ENCODE results near the gene MELK. TPM values are rescaled to one million over a fixed set of nuclear protein-coding genes. Genes with fewer than 3 reads are reported as not detected.
A peak's percentile ranks its signal among the peaks of the same experiment; 100 is the strongest.

The MELK gene
- total RNA-seq, 1 experiment from 2014 or later: 87.8 TPM

DNA sequence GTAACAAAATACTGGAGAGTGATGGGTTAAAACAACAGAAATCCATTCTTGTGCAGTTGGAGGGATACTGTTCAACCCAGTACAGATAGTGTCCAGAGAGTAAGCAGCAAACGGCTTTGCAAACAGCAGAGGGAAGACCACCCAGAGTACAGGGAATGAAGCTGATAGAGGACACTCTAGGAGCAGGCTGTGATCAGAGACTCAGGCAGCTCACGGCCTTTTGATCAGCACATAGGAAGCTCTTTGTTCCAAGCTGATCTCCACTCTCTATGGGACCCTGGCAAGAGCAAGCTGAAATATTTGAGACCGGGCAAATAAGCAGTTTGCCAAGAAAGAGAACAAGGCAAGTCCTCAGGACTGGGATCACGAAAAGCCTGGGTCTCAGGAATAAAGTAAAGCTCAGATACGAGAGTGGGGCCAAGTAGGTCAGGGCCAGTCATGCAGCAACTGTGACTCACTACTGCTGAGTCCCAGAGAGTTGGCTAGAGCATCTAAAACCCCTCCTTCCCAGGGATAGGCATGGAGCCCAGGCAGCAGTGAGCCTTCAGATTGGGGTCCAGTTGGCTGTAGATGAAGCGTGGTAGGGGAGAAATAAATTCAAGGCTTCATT lies 52.4 kb downstream of the MELK start:
- H3K9me3 ChIP-seq (ENCODE audit: low read depth, low read length, poor library complexity, severe bottlenecking): no peaks in the 10 kb centered on the region
- no peaks in the 10 kb centered on the region for H3K4me1 ChIP-seq (ENCODE audit: insufficient read depth, low read length, poor library complexity, severe bottlenecking)
- no peak for TF ChIP-seq EZH2 (IDR thresholded peaks at IDR 0.05; ENCODE audit: borderline replicate concordance, low read depth, low read length, poor library complexity, severe bottlenecking)
- TF ChIP-seq, protein P1, sequence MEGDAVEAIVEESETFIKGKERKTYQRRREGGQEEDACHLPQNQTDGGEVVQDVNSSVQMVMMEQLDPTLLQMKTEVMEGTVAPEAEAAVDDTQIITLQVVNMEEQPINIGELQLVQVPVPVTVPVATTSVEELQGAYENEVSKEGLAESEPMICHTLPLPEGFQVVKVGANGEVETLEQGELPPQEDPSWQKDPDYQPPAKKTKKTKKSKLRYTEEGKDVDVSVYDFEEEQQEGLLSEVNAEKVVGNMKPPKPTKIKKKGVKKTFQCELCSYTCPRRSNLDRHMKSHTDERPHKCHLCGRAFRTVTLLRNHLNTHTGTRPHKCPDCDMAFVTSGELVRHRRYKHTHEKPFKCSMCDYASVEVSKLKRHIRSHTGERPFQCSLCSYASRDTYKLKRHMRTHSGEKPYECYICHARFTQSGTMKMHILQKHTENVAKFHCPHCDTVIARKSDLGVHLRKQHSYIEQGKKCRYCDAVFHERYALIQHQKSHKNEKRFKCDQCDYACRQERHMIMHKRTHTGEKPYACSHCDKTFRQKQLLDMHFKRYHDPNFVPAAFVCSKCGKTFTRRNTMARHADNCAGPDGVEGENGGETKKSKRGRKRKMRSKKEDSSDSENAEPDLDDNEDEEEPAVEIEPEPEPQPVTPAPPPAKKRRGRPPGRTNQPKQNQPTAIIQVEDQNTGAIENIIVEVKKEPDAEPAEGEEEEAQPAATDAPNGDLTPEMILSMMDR (conservative IDR thresholded peaks at IDR 0.05; ENCODE audit: low read depth, low read length): no peak
- ChIA-PET POLR2A (ENCODE audit: low non-redundant PET) (no interaction called here), CTCF (no interaction called here)
- intact Hi-C loops (cut with micrococcal nuclease; ENCODE audit: unreplicated experiment): no loop called here
- H3K27ac ChIP-seq (ENCODE audit: low read depth, low read length, poor library complexity, severe bottlenecking): no peak overlapping the region
- BruUV-seq (replicated peaks): no TSS peak
- H3K36me3 ChIP-seq (ENCODE audit: insufficient read depth, low read length, poor library complexity, severe bottlenecking): peaks cover 16% of the 10 kb centered on the region
- H3K4me3 ChIP-seq (ENCODE audit: low read depth, low read length, poor library complexity, severe bottlenecking): no peak overlapping the region
- H3K27me3 ChIP-seq (replicated peaks; ENCODE audit: insufficient read depth, low read depth, low read length, poor library complexity): no peaks in the 10 kb centered on the region
- DNase-seq (ENCODE audit: low spot score): no peak

DNA sequence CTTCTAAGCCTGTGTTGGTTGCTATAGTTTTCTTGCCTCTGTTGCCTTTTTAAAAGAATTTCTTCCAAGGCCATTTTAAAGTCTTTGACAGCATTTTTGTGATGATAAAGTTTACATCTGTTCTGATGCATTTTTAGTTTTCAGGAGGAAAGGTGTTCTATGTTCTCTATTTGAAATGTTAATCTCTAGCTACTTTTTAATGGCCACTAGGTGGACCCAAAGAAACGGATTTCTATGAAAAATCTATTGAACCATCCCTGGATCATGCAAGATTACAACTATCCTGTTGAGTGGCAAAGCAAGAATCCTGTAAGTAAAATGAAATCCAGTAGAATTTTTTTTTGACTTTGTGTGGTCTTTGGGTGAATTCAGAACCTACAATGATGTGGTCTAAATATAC lies 60.2 kb downstream of the MELK start:
- Histone ChIP-seq H3K36me3 (ENCODE audit: insufficient read depth, low read length, poor library complexity, severe bottlenecking) (peaks cover 48% of the 10 kb centered on the region), H3K9me3 (ENCODE audit: low read depth, low read length, poor library complexity, severe bottlenecking) (no peaks in the 10 kb centered on the region), H3K27ac (ENCODE audit: low read depth, low read length, poor library complexity, severe bottlenecking) (no peak overlapping the region), H3K27me3 (replicated peaks; ENCODE audit: insufficient read depth, low read depth, low read length, poor library complexity) (no peaks in the 10 kb centered on the region), H3K4me3 (ENCODE audit: low read depth, low read length, poor library complexity, severe bottlenecking) (no peak overlapping the region), H3K4me1 (ENCODE audit: insufficient read depth, low read length, poor library complexity, severe bottlenecking) (no peaks in the 10 kb centered on the region)
- intact Hi-C loops (cut with micrococcal nuclease; ENCODE audit: unreplicated experiment): loop anchor here (5.0 kb wide), 1 partner anchor 94 kb away; no protein-coding TSS in a partner anchor
- DNase-seq (ENCODE audit: low spot score): peak; percentile 44
- BruUV-seq (replicated peaks): no TSS peak
- TF ChIP-seq EZH2 (IDR thresholded peaks at IDR 0.05; ENCODE audit: borderline replicate concordance, low read depth, low read length, poor library complexity, severe bottlenecking): no peak
- TF ChIP-seq, protein P1 (conservative IDR thresholded peaks at IDR 0.05; ENCODE audit: low read depth, low read length): peak; percentile 69
- ChIA-PET POLR2A (ENCODE audit: low non-redundant PET) (no interaction called here), CTCF (interaction anchor here (0.6 to 1.4 kb wide), 6 partner anchors 13 to 226 kb away, joined by 3 to 26 read pairs (median 3); no protein-coding TSS in a partner anchor)

DNA sequence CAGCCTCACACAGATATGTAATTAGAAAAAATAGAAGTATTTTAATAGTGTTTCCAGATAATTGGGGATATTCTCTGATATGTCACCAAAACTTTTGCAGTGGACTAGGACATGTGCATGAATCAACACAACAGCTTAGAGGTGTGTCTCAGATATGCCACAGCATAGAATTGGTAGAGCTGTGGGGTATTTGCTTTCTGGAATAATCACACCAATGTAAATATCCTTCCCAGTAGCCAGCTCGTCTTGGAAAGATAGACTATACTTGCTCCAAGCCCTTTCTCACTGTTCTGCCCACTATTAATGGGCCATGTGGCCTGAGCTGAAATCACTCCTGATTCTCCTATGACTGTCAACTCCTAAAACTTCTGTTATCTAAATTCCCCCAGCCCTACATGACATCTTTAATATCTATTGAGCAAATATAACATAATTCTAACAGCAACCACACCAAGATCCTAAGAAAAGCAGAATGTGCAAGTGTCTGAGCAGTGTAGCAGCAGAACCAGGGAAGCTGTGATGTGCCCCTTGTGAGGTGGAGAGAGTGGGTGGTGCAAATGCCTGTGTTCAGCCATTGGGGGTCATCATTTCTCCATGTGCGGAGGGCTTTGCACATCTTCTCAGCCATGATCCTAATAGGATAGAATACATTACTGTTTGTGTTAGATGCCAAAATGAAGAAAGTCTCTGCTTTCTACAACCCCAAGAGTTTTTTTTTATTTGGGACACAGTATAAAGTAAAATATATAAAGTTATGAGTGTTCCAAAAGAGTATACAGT lies 65.0 kb downstream of the MELK start:
- Histone ChIP-seq H3K4me1 (ENCODE audit: insufficient read depth, low read length, poor library complexity, severe bottlenecking) (peaks cover 3% of the 10 kb centered on the region), H3K36me3 (ENCODE audit: insufficient read depth, low read length, poor library complexity, severe bottlenecking) (peaks cover 35% of the 10 kb centered on the region), H3K9me3 (ENCODE audit: low read depth, low read length, poor library complexity, severe bottlenecking) (no peaks in the 10 kb centered on the region), H3K27ac (ENCODE audit: low read depth, low read length, poor library complexity, severe bottlenecking) (no peak overlapping the region), H3K27me3 (replicated peaks; ENCODE audit: insufficient read depth, low read depth, low read length, poor library complexity) (no peaks in the 10 kb centered on the region), H3K4me3 (ENCODE audit: low read depth, low read length, poor library complexity, severe bottlenecking) (no peak overlapping the region)
- ChIA-PET CTCF (no interaction called here), POLR2A (ENCODE audit: low non-redundant PET) (no interaction called here)
- TF ChIP-seq, protein P1 (conservative IDR thresholded peaks at IDR 0.05; ENCODE audit: low read depth, low read length): peak; percentile 46
- TF ChIP-seq EZH2 (IDR thresholded peaks at IDR 0.05; ENCODE audit: borderline replicate concordance, low read depth, low read length, poor library complexity, severe bottlenecking): no peak
- intact Hi-C loops (cut with micrococcal nuclease; ENCODE audit: unreplicated experiment): no loop called here
- no TSS peak for BruUV-seq (replicated peaks)
- peak; percentile 30 for DNase-seq (ENCODE audit: low spot score)
